Heart right ventricle (tissue), 16 donors: Measurements from ENCODE around the gene PAQR7. TPM values are rescaled to one million over a fixed set of nuclear protein-coding genes. Genes with fewer than 3 reads are reported as not detected.

Experiments used
- ATAC-seq, 8 donors: fragments of 200-7000 bp; cut with Tn5 transposase; one replicate each; pipeline ENCODE4 v1.9.1; 2020; ENCODE audit warnings: mild to moderate bottlenecking in 8 of 8, moderate library complexity in 8 of 8, moderate number of reproducible peaks in 1 of 8
- DNase-seq, 2 donors: peaks; one replicate each; pipeline ENCODE4 v3.0.0-alpha.2; 2020
- H3K27ac ChIP-seq, 10 donors: fragments of 200-600 bp; sonication (generic) in 2 of 10; one replicate each; pipeline versions ENCODE4 v1.5.0 to v1.8.0; 2020 to 2022; ENCODE audit warnings: mild to moderate bottlenecking in 3 of 10
- H3K27me3 ChIP-seq, 7 donors: fragments of 200-600 bp; one replicate each; pipeline ENCODE4 v1.8.0; 2021 to 2022; ENCODE audit warnings: mild to moderate bottlenecking in 2 of 7
- H3K36me3 ChIP-seq, 9 donors: fragments of 200-600 bp; sonication (generic) in 1 of 9; one replicate each; pipeline versions ENCODE4 v1.5.0 to v1.8.0; 2020 to 2022; ENCODE audit warnings: mild to moderate bottlenecking in 2 of 9
- H3K4me1 ChIP-seq, 9 donors: fragments of 200-600 bp; sonication (generic) in 1 of 9; one replicate each; pipeline versions ENCODE4 v1.5.0 to v1.8.0; 2020 to 2022; ENCODE audit warnings: mild to moderate bottlenecking in 4 of 9
- H3K4me3 ChIP-seq, 10 donors: fragments of 200-600 bp; sonication (generic) in 2 of 10; one replicate each; pipeline versions ENCODE4 v1.5.0 to v1.8.0; 2020 to 2022; ENCODE audit warnings: mild to moderate bottlenecking in 7 of 10, moderate library complexity in 2 of 10
- H3K9me3 ChIP-seq, 11 donors: fragments of 200-600 bp in 10 of 11; sonication (generic) in 2 of 11; one replicate each; pipeline versions ENCODE4 v1.5.0 to v1.8.0; 2013 to 2022; ENCODE audit warnings: mild to moderate bottlenecking in 2 of 11, control low read depth in 1 of 11, moderate library complexity in 1 of 11
- CTCF ChIP-seq, 9 donors: fragments of 200-600 bp; sonication (generic) in 2 of 9; IDR thresholded peaks; one replicate each; pipeline versions ENCODE4 v1.5.0 to v1.8.0; 2021 to 2022; ENCODE audit warnings: antibody characterized with exemption in 9 of 9, mild to moderate bottlenecking in 5 of 9, moderate library complexity in 1 of 9
- WGBS, 2 donors: extraction: QIAGEN DNeasy Blood & Tissue Kit; methylation state at CpG; one replicate each; pipeline ENCODE4 v1.1.7; 2013; ENCODE audit warnings: inconsistent platforms in 1 of 2; 5-methylcytosine and 5-hydroxymethylcytosine counted together
- intact Hi-C, 10 donors: fragments of 100-400 bp; cut with DNase I; formaldehyde crosslinking; loops; one replicate each; pipeline versions ENCODE4 v1.11.1 to v1.14.2; 2022
- polyA plus RNA-seq, 2 donors: library from polyadenylated mRNA; stranded (reverse); fragments of 200-250 nt; gene quantifications; one replicate each; pipeline ENCODE4 v1.2.3, GENCODE V29; 2013
- total RNA-seq, 10 donors: library from RNA; stranded (reverse); fragmentation: NEBNext Ultra II Directional in 3 of 10; extraction: Animal tissue kit (Norgen Biotek cat#: 25700) in 3 of 10; gene quantifications; one replicate each; pipeline versions ENCODE4 v1.2.1 to v1.2.4, GENCODE V29; 2021 to 2023
- donor health status: Arrhythmogenic right ventricular cardiomyopathy.
- donor health status: ischemic (EF 13 %, LVEDD 7.1; RV severe dilation, severe dysfunction).
- donor health status: healthy with polysubstance abuse.
- donor health status: DM: no; HTN: yes; CAD: no.
- donor health status: DM: no; HTN: no; CAD: no.
- donor health status: ischemic (EF 25% LVEDD 6.9; RV normal size, moderate dysfunction).
- donor health status: ischemic (EF 25% LVEDD 5.7; RV mildly dilated, moderate dysfunction).
- donor health status: healthy.
- donor health status: DM: yes; HTN: yes; CAD: no.
- donor health status: Ischemic cardiomyopathy.
- donor health status: ischemic (EF 35%, LVEDD 5.7; RV mildly dilated, moderate dysfunction).
- donor health status: nonischemic (EF 11% LVEDD 7.7; RV severe dilation, severe dysfunction).
- donor health status: DM: yes; HTN: yes; CAD: no.
- donor health status: PGD.
- donor health status: ischemic (EF 29% LVEDD 5.4; RV normal size, mild dysfunction).
- donor health status: nonischemic (EF 23%, LVEDD 6.1; RV moderate dilation, normal function).

Gene PAQR7
- total and polyA plus RNA-seq, 12 donors = 1.2 to 3.8 (median 2.1) TPM

- Histone ChIP-seq H3K36me3 (no peaks in the 10 kb centered on the region), H3K27ac (no peak overlapping the region), H3K9me3 (no peaks in the 10 kb centered on the region), H3K4me1 (peaks cover 0 to 2% (median 0%) of the 10 kb centered on the region in 9 donors), H3K4me3 (no peak overlapping the region), H3K27me3 (no peaks in the 10 kb centered on the region)
- TF ChIP-seq CTCF (IDR thresholded peaks at IDR 0.05) = no peak
- intact Hi-C loops = no loop called here
- ATAC-seq = peak in 1 of 8 donors; percentile 45
- no peak for DNase-seq
- 90 to 92% methylated on average over 11 of the region's 11 CpGs for WGBS, 2 donors
Observed at GRCh38 chr1:25881266-25881665, 5.8 kb upstream of the PAQR7 start.

- Histone ChIP-seq H3K27me3 (no peaks in the 10 kb centered on the region), H3K4me1 (peaks cover 0 to 10% (median 0%) of the 10 kb centered on the region in 9 donors), H3K27ac (no peak overlapping the region), H3K4me3 (no peak overlapping the region), H3K36me3 (no peaks in the 10 kb centered on the region), H3K9me3 (no peaks in the 10 kb centered on the region)
- intact Hi-C loops = no loop called here
- no peak for DNase-seq
- WGBS, 2 donors = 95 to 97% methylated on average over 5 of the region's 5 CpGs
- TF ChIP-seq CTCF (IDR thresholded peaks at IDR 0.05) = no peak
- no peak for ATAC-seq
Observed at GRCh38 chr1:25880518-25880917, 5.0 kb upstream of the PAQR7 start.

GRCh38 chr1:25879675-25880074, 4.2 kb upstream of the PAQR7 start:
- intact Hi-C loops = no loop called here
- Histone ChIP-seq H3K9me3 (no peaks in the 10 kb centered on the region), H3K4me1 (peaks cover 2 to 15% (median 7%) of the 10 kb centered on the region in 9 donors), H3K4me3 (no peak overlapping the region), H3K27ac (no peak overlapping the region), H3K36me3 (no peaks in the 10 kb centered on the region), H3K27me3 (no peaks in the 10 kb centered on the region)
- TF ChIP-seq CTCF (IDR thresholded peaks at IDR 0.05) = no peak
- ATAC-seq (no peak), DNase-seq (no peak)
- WGBS, 2 donors = 48 to 53% methylated on average over 2 of the region's 2 CpGs

GRCh38 chr1:25878690-25879089, 3.2 kb upstream of the PAQR7 start:
- intact Hi-C loops = no loop called here
- DNase-seq = no peak
- Histone ChIP-seq H3K27ac (no peak overlapping the region), H3K9me3 (no peaks in the 10 kb centered on the region), H3K4me1 (peaks cover 2 to 21% (median 11%) of the 10 kb centered on the region in 9 donors), H3K4me3 (no peak overlapping the region), H3K36me3 (no peaks in the 10 kb centered on the region), H3K27me3 (no peaks in the 10 kb centered on the region)
- WGBS, 2 donors = 93 to 94% methylated on average over 5 of the region's 5 CpGs
- no peak for TF ChIP-seq CTCF (IDR thresholded peaks at IDR 0.05)
- ATAC-seq = no peak
